ENCODE results near the gene NCK2. TPM values are rescaled to one million over a fixed set of nuclear protein-coding genes. Genes with fewer than 3 reads are reported as not detected.

NCK2 gene
- total RNA-seq, 4 donors from 2014 or later, result 56.1 to 69.6 (median 58.7) TPM

GRCh38 chr2:105906481-105906880 is 161.8 kb downstream of the NCK2 start:
- WGBS, 2 donors, result 64 to 70% methylated on average over 3 of the region's 3 CpGs
- TF ChIP-seq POLR2A (IDR thresholded peaks at IDR 0.05), result no peak
- TF ChIP-seq CTCF (IDR thresholded peaks at IDR 0.05), result no peak
- DNase-seq (ENCODE audit: low spot score in 2 of 2), result no peak
- intact Hi-C loops (cut with DNase I; ENCODE audit: low total_unique reads), result no loop called here
- no peak overlapping the region for H3K4me3 ChIP-seq (ENCODE audit: low read depth, poor library complexity, severe bottlenecking)

GRCh38 chr2:105907184-105907583 is 162.5 kb downstream of the NCK2 start:
- intact Hi-C loops (cut with DNase I; ENCODE audit: low total_unique reads), result no loop called here
- no peak for DNase-seq (ENCODE audit: low spot score in 2 of 2)
- no peak overlapping the region for H3K4me3 ChIP-seq (ENCODE audit: low read depth, poor library complexity, severe bottlenecking)
- WGBS, 2 donors, result 33 to 45% methylated on average over 4 of the region's 4 CpGs
- no peak for TF ChIP-seq POLR2A (IDR thresholded peaks at IDR 0.05)
- no peak for TF ChIP-seq CTCF (IDR thresholded peaks at IDR 0.05)

DNA sequence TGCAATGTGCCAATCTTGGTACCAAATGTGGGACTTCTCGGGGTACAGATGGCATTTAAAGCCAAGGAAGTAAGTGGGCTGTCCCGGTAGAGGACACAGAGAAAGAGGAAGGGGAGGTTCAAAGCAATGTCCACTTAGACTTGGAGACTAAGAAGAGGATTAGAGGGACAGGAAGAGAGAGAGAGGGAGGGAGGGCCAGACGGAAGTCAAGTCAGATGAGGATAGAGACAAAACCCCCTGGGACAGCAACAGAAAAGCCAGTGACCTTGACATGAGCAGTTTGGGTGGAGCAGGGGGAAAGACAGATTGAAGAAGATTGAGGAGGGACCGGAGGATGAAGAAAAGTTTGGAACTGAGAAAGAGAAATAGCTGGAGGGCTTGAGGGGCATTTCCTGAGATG is 164.5 kb downstream of the NCK2 start:
- intact Hi-C loops (cut with DNase I; ENCODE audit: low total_unique reads), result no loop called here
- 71 to 73% methylated on average over 4 of the region's 4 CpGs for WGBS, 2 donors
- peak in 1 of 2 donors; percentile 49 for DNase-seq (ENCODE audit: low spot score in 2 of 2)
- no peak for TF ChIP-seq CTCF (IDR thresholded peaks at IDR 0.05)
- TF ChIP-seq POLR2A (IDR thresholded peaks at IDR 0.05), result no peak
- no peak overlapping the region for H3K4me3 ChIP-seq (ENCODE audit: low read depth, poor library complexity, severe bottlenecking)

DNA sequence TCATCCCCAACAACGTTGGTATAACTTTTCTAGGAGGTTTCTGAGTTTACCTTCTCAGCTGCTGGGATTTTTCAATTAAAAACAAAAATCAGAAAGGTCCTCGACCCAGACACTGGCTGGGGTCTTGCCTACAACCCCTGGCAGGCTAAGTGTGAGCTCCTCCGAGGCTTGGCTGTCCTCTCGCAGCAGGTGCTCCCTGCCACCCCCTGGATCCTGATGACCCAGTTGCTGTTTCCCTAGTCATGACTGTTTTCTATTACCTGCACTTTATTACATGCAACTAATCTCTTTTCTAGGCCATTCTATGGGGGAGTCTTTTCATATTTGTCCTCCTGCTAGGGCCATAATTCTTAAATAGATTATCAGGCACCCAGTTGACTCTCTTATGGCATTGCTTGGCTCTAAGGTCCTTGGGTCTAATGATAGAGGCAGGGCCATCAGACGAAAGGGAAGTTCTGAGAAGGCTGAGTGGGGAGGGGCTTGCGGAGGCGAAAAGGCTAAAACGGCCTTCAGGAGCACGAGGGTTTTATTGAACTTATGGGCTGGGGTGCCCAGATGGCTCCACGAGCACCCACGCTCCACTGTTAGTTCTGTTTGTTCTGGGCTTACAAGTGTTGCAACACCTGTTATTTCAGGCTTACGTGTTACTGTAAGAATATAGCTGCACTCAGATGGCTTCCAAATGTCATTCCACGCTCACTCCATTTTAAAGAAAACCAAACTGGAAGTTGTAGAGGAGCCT is 166.0 kb downstream of the NCK2 start:
- 82 to 83% methylated on average over 13 of the region's 13 CpGs for WGBS, 2 donors
- intact Hi-C loops (cut with DNase I; ENCODE audit: low total_unique reads), result no loop called here
- H3K4me3 ChIP-seq (ENCODE audit: low read depth, poor library complexity, severe bottlenecking), result no peak overlapping the region
- TF ChIP-seq POLR2A (IDR thresholded peaks at IDR 0.05), result no peak
- peak in 1 of 2 donors; percentile 40 for DNase-seq (ENCODE audit: low spot score in 2 of 2)

GRCh38 chr2:105911425-105911824 is 166.7 kb downstream of the NCK2 start:
- DNase-seq (ENCODE audit: low spot score in 2 of 2), result no peak
- intact Hi-C loops (cut with DNase I; ENCODE audit: low total_unique reads), result no loop called here
- WGBS, 2 donors, result 88 to 93% methylated on average over 3 of the region's 3 CpGs
- H3K4me3 ChIP-seq (ENCODE audit: low read depth, poor library complexity, severe bottlenecking), result no peak overlapping the region
- no peak for TF ChIP-seq POLR2A (IDR thresholded peaks at IDR 0.05)
- no peak for TF ChIP-seq CTCF (IDR thresholded peaks at IDR 0.05)

- WGBS, 2 donors, result 83 to 88% methylated on average over 2 of the region's 2 CpGs
- DNase-seq (ENCODE audit: low spot score in 2 of 2), result peak in 1 of 2 donors; percentile 5
- intact Hi-C loops (cut with DNase I; ENCODE audit: low total_unique reads), result no loop called here
- no peak overlapping the region for H3K4me3 ChIP-seq (ENCODE audit: low read depth, poor library complexity, severe bottlenecking)
- TF ChIP-seq CTCF (IDR thresholded peaks at IDR 0.05) (no peak), POLR2A (IDR thresholded peaks at IDR 0.05) (no peak)
Measured at GRCh38 chr2:105912081-105912480, 167.4 kb downstream of the NCK2 start.
